Trophoblast cell (in vitro differentiated cells and primary cell): Measurements from ENCODE around the gene SEMA3B.
A peak's percentile ranks its signal among the peaks of the same experiment; 100 is the strongest.

ENCODE experiments used
- DNase-seq, 2 donors: peaks; one replicate each; pipeline ENCODE4 v3.0.0-alpha.2; 2016
- H2AFZ ChIP-seq: 2 replicates; pipeline ENCODE4 v1.6.1; 2013; ENCODE audit warnings: low read length, moderate library complexity, mild to moderate bottlenecking; ENCODE audit not compliant: insufficient read depth, poor library complexity
- H2AK5ac ChIP-seq: 2 replicates; pipeline ENCODE4 v1.6.1; 2013; ENCODE audit warnings: mild to moderate bottlenecking, low read length
- H2BK120ac ChIP-seq: 2 replicates; pipeline ENCODE4 v1.6.1; 2013; ENCODE audit warnings: low read length, mild to moderate bottlenecking, moderate library complexity; ENCODE audit not compliant: insufficient read depth, poor library complexity
- H2BK12ac ChIP-seq: 2 replicates; pipeline ENCODE4 v1.6.1; 2013; ENCODE audit warnings: mild to moderate bottlenecking, low read length, moderate library complexity
- H2BK5ac ChIP-seq: 2 replicates; pipeline ENCODE4 v1.6.1; 2013; ENCODE audit warnings: low read length, low read depth, moderate library complexity, mild to moderate bottlenecking; ENCODE audit not compliant: poor library complexity
- H3K14ac ChIP-seq: 2 replicates; pipeline ENCODE4 v1.6.1; 2013; ENCODE audit warnings: mild to moderate bottlenecking, low read length
- H3K18ac ChIP-seq: 2 replicates; pipeline ENCODE4 v1.6.1; 2013; ENCODE audit warnings: mild to moderate bottlenecking, low read length
- H3K23ac ChIP-seq: 2 replicates; pipeline ENCODE4 v1.6.1; 2013; ENCODE audit warnings: low read length
- H3K27ac ChIP-seq: 2 replicates; pipeline ENCODE4 v1.5.1; 2013; ENCODE audit warnings: low read depth, mild to moderate bottlenecking, inconsistent platforms, low read length, moderate library complexity
- H3K27me3 ChIP-seq: 2 replicates; pipeline ENCODE4 v1.6.1; 2013; ENCODE audit warnings: inconsistent platforms, mild to moderate bottlenecking, low read length, moderate library complexity; ENCODE audit not compliant: insufficient read depth
- H3K36me3 ChIP-seq, 2 experiments: 1 replicate in 1 of 2; 2 replicates in 1 of 2; pipeline ENCODE4 v1.6.1; 2013; ENCODE audit warnings: low read length in 2 of 2, mild to moderate bottlenecking in 2 of 2, moderate library complexity in 1 of 2; ENCODE audit not compliant: insufficient read depth in 2 of 2, control insufficient read depth in 1 of 2
- H3K4ac ChIP-seq: 2 replicates; pipeline ENCODE4 v1.6.1; 2013; ENCODE audit warnings: low read depth, mild to moderate bottlenecking, low read length, moderate library complexity
- H3K4me1 ChIP-seq, 2 experiments: 1 replicate in 1 of 2; 2 replicates in 1 of 2; pipeline ENCODE4 v1.6.1; 2013; ENCODE audit warnings: low read length in 2 of 2, mild to moderate bottlenecking in 2 of 2, moderate library complexity in 1 of 2; ENCODE audit not compliant: insufficient read depth in 2 of 2, control insufficient read depth in 1 of 2
- H3K4me2 ChIP-seq: 2 replicates; pipeline ENCODE4 v1.6.1; 2013; ENCODE audit warnings: inconsistent platforms, mild to moderate bottlenecking, low read length, moderate library complexity
- H3K4me3 ChIP-seq: 2 replicates; pipeline ENCODE4 v1.5.1; 2013; ENCODE audit warnings: mild to moderate bottlenecking, low read depth, low read length, inconsistent platforms
- H3K79me1 ChIP-seq: one replicate; pipeline ENCODE4 v1.6.1; 2013; ENCODE audit warnings: low read length
- H3K79me2 ChIP-seq: 2 replicates; pipeline ENCODE4 v1.6.1; 2013; ENCODE audit warnings: low read length, mild to moderate bottlenecking; ENCODE audit not compliant: control insufficient read depth, insufficient read depth, poor library complexity
- H3K9ac ChIP-seq: 2 replicates; pipeline ENCODE4 v1.6.1; 2013; ENCODE audit warnings: mild to moderate bottlenecking, low read length
- H3K9me3 ChIP-seq: 2 replicates; pipeline ENCODE4 v1.6.1; 2013; ENCODE audit warnings: low read depth, mild to moderate bottlenecking, control low read depth, inconsistent platforms, low read length; ENCODE audit not compliant: insufficient read depth
- H4K12ac ChIP-seq: 2 replicates; pipeline ENCODE4 v1.6.1; 2013; ENCODE audit warnings: low read depth, mild to moderate bottlenecking, low read length, moderate library complexity
- H4K8ac ChIP-seq: 2 replicates; pipeline ENCODE4 v1.6.1; 2013; ENCODE audit warnings: low read depth, mild to moderate bottlenecking, low read length, moderate library complexity
- H4K91ac ChIP-seq: one replicate; pipeline ENCODE4 v1.6.1; 2013; ENCODE audit warnings: low read depth, mild to moderate bottlenecking, low read length, moderate library complexity
- WGBS: extraction: QIAGEN DNeasy Blood & Tissue Kit; methylation state at CpG from one replicate; pipeline ENCODE4 v1.1.7; 2013; ENCODE audit warnings: missing lambda C conversion rate; ENCODE audit not compliant: insufficient read length, insufficient coverage; ENCODE audit errors: extremely low coverage; 5-methylcytosine and 5-hydroxymethylcytosine counted together

Gene SEMA3B

DNA sequence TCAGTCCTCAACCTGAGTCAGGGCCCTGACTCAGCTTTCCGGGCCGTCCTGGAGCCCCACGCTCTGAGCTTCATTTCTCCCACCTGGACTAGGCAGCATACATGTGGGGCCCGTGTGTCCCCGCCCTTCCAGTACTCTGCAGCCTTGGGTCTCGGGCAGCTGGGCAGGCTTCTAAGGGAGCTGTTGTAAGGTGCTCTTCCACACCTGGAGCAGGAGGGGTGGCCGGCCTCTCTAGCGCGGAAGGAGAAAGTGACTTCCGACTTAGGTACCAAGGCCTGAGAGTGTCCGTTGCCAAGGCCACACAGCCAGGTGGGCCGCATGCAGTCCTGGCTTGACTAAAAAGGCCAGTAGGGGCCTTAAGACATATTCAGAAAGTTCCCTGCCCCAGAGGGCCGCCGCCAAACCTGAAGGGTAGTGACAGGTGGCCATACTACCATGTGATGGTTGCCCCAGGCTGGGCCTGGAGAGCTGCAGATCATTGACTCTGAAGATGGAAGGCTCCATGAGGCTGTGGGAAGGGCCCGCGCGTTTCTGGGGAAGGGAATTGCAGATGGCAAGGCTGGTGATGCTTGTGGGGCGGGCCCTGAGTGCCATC is 9.4 kb upstream of the SEMA3B start:
- no peak overlapping the region for H2AFZ ChIP-seq
- no CpG with 5 or more reads among the region's 18 CpGs for WGBS

DNA sequence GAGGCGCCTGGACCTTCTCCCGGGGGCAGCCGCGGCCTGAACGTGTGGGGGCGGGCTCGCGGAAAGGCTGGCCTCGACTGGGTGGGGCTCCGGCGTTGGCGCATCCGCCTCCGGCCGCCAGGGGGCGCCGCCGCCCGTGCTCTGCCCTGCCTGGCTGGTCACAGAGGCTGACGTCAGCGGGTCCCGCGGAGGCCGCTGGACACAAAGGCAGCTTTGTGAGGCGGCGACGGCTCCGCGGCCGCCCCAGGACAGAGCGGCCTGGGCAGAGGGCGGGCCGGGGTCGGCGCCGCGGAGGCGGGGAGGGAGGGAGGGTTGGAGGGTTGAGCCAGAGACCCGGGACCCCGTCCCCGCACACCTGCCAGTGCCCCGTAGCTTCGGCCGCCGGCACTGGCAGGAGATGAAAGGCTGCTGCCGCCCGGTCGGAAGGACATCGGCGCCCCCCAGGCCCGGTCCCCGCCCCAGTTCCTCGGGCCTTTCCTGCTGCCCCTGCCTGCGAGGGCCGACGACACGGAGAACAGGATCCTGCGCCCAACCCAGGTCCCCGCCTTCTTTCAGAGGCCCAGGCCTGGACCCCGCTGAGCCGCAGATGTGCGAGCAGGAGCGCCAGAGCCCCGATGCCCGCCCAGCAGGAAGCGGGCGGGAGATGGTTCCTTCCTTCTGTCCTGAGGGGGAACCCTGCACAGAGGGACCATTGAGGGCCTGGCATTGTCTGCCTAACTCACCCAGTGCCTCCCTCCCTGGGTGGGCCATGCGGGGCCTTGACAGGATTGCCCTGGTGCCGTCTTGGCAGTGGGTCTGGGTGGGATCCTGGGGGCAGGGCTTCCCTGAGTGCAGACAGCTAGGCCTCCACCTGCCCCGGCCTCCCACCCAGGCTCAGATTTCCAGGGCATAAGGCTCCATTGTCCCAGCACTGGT is 8.7 kb upstream of the SEMA3B start:
- Histone ChIP-seq H3K18ac (peak overlapping the region; percentile 41), H2BK12ac (peak overlapping the region; percentile 42), H3K4ac (peak overlapping the region; percentile 7), H2AFZ (peak overlapping the region; percentile 14), H4K8ac (peak overlapping the region; percentile 80), H2AK5ac (peak overlapping the region; percentile 73), H3K79me1 (peaks cover 30% of the 10 kb centered on the region), H3K23ac (no peak overlapping the region), H3K27me3 (no peaks in the 10 kb centered on the region), H3K4me3 (peak overlapping the region; percentile 34), H3K36me3 (peaks cover 33 to 34% of the 10 kb centered on the region in 2 experiments), H3K14ac (peak overlapping the region; percentile 97), H3K9me3 (no peaks in the 10 kb centered on the region), H4K91ac (peak overlapping the region; percentile 95), H3K4me1 (peaks cover 29 to 30% of the 10 kb centered on the region in 2 experiments), H3K27ac (peak overlapping the region; percentile 82), H4K12ac (peak overlapping the region; percentile 95), H2BK5ac (peak overlapping the region; percentile 89), H3K9ac (peak overlapping the region; percentile 71), H2BK120ac (peak overlapping the region; percentile 95), H3K79me2 (peaks cover 11% of the 10 kb centered on the region), H3K4me2 (peak overlapping the region; percentile 55)
- no CpG with 5 or more reads among the region's 70 CpGs for whole genome bisulfite sequencing
- DNase-seq = peak; percentile 90 to 94

More for the DNA sequence above, 9.4 kb upstream of the SEMA3B start:
- no peak overlapping the region for H4K8ac ChIP-seq
- H3K79me1 ChIP-seq = peaks cover 26% of the 10 kb centered on the region
- H4K91ac ChIP-seq = peak overlapping the region; percentile 31
- no peak overlapping the region for H3K4me3 ChIP-seq
- no peak overlapping the region for H2BK12ac ChIP-seq
- peak overlapping the region; percentile 3 for H4K12ac ChIP-seq
- no peaks in the 10 kb centered on the region for H3K9me3 ChIP-seq
- peak overlapping the region; percentile 14 for H3K4ac ChIP-seq
- no peak overlapping the region for H3K23ac ChIP-seq
- H3K14ac ChIP-seq = no peak overlapping the region
- H2AK5ac ChIP-seq = peak overlapping the region; percentile 34
- H2BK5ac ChIP-seq = no peak overlapping the region
- peaks cover 24 to 26% of the 10 kb centered on the region in 2 experiments for H3K4me1 ChIP-seq
- peak overlapping the region; percentile 21 for H3K4me2 ChIP-seq
- peaks cover 41% of the 10 kb centered on the region in 2 experiments for H3K36me3 ChIP-seq
- H3K27ac ChIP-seq = peak overlapping the region; percentile 22
- no peak overlapping the region for H2BK120ac ChIP-seq
- DNase-seq = no peak
- H3K18ac ChIP-seq = no peak overlapping the region
- H3K9ac ChIP-seq = no peak overlapping the region
- no peaks in the 10 kb centered on the region for H3K27me3 ChIP-seq
- peaks cover 9% of the 10 kb centered on the region for H3K79me2 ChIP-seq

DNA sequence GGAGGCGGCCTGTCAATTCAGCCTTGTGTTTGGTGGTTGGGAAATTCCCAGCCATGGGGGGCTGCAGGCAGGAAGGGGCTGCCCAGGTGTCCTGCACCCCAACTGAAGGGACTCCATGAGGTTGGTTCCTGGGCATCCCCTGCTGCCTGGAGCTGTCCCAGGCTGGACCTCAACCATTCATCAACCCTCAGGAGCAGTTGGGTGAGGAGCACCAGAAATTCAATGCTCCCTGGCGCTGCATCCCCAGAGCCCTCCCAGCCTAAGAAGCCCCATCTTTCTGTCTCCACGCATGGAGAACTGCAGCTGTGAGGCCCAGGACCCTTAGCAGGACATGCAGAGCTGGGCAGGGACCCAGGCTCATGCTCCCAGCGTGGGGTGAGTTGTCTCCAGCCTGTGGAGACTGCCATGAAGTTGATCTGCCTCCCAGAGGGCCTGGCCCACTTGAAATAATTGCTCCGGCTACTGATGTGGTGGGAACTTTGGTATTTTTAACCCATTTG is 8.0 kb upstream of the SEMA3B start:
- H3K36me3 ChIP-seq = peaks cover 29 to 30% of the 10 kb centered on the region in 2 experiments
- H3K23ac ChIP-seq = no peak overlapping the region
- H3K14ac ChIP-seq = peak overlapping the region; percentile 97
- no peaks in the 10 kb centered on the region for H3K27me3 ChIP-seq
- H3K79me1 ChIP-seq = peaks cover 36% of the 10 kb centered on the region
- WGBS = no CpG with 5 or more reads among the region's 5 CpGs
- peak overlapping the region; percentile 41 for H3K18ac ChIP-seq
- H3K79me2 ChIP-seq = peaks cover 14% of the 10 kb centered on the region
- peaks cover 35 to 37% of the 10 kb centered on the region in 2 experiments for H3K4me1 ChIP-seq
- peak overlapping the region; percentile 80 for H4K8ac ChIP-seq
- H4K91ac ChIP-seq = peak overlapping the region; percentile 95
- H2BK5ac ChIP-seq = peak overlapping the region; percentile 89
- H3K27ac ChIP-seq = peak overlapping the region; percentile 82
- peak overlapping the region; percentile 73 for H2AK5ac ChIP-seq
- no peak overlapping the region for H3K4me3 ChIP-seq
- no peak for DNase-seq
- H3K9me3 ChIP-seq = no peaks in the 10 kb centered on the region
- peak overlapping the region; percentile 42 for H2BK12ac ChIP-seq
- H3K4ac ChIP-seq = peak overlapping the region; percentile 7
- H2AFZ ChIP-seq = no peak overlapping the region
- no peak overlapping the region for H3K9ac ChIP-seq
- H3K4me2 ChIP-seq = peak overlapping the region; percentile 55
- H4K12ac ChIP-seq = peak overlapping the region; percentile 95
- H2BK120ac ChIP-seq = peak overlapping the region; percentile 95

DNA sequence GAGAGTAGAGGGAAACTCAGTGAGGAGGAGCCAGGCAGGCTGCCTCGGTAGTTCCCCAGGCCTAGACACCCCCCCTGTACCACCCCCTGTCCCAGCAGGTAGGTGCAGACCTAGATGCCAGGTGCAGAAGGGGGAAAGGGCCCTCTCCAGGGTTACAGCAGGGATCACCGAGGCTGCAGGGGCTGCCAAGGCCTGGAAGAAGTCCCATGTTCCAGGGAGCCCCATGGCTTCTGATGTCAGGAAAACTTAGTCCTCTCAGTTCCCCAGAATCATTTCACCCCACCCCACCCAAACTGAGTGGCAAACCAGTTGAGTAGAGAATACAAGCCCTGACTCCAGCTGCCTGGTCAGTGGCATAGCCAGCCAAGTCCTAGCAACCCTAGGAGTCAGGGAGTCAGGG is 7.4 kb upstream of the SEMA3B start:
- DNase-seq = no peak
- Histone ChIP-seq H2BK12ac (peak overlapping the region; percentile 42), H2BK5ac (no peak overlapping the region), H4K91ac (peak overlapping the region; percentile 95), H3K9me3 (no peaks in the 10 kb centered on the region), H3K9ac (no peak overlapping the region), H3K79me1 (peaks cover 40% of the 10 kb centered on the region), H4K12ac (peak overlapping the region; percentile 19), H3K14ac (peak overlapping the region; percentile 33), H3K79me2 (peaks cover 14% of the 10 kb centered on the region), H4K8ac (no peak overlapping the region), H2BK120ac (peak overlapping the region; percentile 35), H3K4me2 (no peak overlapping the region), H3K4ac (no peak overlapping the region), H3K4me1 (peaks cover 38 to 41% of the 10 kb centered on the region in 2 experiments), H3K27me3 (no peaks in the 10 kb centered on the region), H3K4me3 (no peak overlapping the region), H2AK5ac (peak overlapping the region; percentile 73), H3K36me3 (peaks cover 24 to 25% of the 10 kb centered on the region in 2 experiments), H3K27ac (no peak overlapping the region), H3K18ac (no peak overlapping the region), H3K23ac (no peak overlapping the region), H2AFZ (no peak overlapping the region)
- no CpG with 5 or more reads among the region's 2 CpGs for WGBS
